ENCODE results near the gene PVR. TPM values are rescaled to one million over a fixed set of nuclear protein-coding genes. Genes with fewer than 3 reads are reported as not detected.

PVR gene
- total RNA-seq, 1 experiment from 2014 or later = 47.7 TPM

GRCh38 chr19:44686896-44687295 is 43.2 kb downstream of the PVR start:
- TF ChIP-seq TCF7L2 (IDR thresholded peaks at IDR 0.05; ENCODE audit: low read depth, low read length) = no peak
- TF ChIP-seq, protein P1, sequence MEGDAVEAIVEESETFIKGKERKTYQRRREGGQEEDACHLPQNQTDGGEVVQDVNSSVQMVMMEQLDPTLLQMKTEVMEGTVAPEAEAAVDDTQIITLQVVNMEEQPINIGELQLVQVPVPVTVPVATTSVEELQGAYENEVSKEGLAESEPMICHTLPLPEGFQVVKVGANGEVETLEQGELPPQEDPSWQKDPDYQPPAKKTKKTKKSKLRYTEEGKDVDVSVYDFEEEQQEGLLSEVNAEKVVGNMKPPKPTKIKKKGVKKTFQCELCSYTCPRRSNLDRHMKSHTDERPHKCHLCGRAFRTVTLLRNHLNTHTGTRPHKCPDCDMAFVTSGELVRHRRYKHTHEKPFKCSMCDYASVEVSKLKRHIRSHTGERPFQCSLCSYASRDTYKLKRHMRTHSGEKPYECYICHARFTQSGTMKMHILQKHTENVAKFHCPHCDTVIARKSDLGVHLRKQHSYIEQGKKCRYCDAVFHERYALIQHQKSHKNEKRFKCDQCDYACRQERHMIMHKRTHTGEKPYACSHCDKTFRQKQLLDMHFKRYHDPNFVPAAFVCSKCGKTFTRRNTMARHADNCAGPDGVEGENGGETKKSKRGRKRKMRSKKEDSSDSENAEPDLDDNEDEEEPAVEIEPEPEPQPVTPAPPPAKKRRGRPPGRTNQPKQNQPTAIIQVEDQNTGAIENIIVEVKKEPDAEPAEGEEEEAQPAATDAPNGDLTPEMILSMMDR (IDR thresholded peaks at IDR 0.05) = no peak
- TF ChIP-seq SIN3A (IDR thresholded peaks at IDR 0.05; ENCODE audit: borderline replicate concordance, insufficient read depth, low read depth, low read length) = no peak
- TF ChIP-seq REST (IDR thresholded peaks at IDR 0.05; ENCODE audit: insufficient read depth in 1 of 2, low read depth in 2 of 2, low read length in 1 of 2) = no peak
- no peak for TF ChIP-seq POLR2AphosphoS5 (IDR thresholded peaks at IDR 0.05; ENCODE audit: low read depth, low read length)
- Histone ChIP-seq H3K27me3 (ENCODE audit: control insufficient read depth, insufficient read depth, low read length) (no peaks in the 10 kb centered on the region), H3K27ac (ENCODE audit: low read length) (no peak overlapping the region), H3K9me3 (ENCODE audit: control insufficient read depth, insufficient read depth, low read depth, low read length) (no peaks in the 10 kb centered on the region), H3K4me1 (ENCODE audit: control insufficient read depth, insufficient read depth, low read length) (peaks cover 9% of the 10 kb centered on the region), H3K36me3 (ENCODE audit: control insufficient read depth, insufficient read depth, low read length) (no peaks in the 10 kb centered on the region), H3K4me3 (ENCODE audit: low read depth in 2 of 2, low read length in 2 of 2) (no peak overlapping the region)
- BruUV-seq (replicated peaks) = no TSS peak
- in situ Hi-C loops (cut with HindIII; ENCODE audit: low pct_unique_long_range_greater_than_20kb, low sequenced_read_pairs) = no loop called here
- DNase-seq (ENCODE audit: low read depth, low spot score) (no peak), ATAC-seq (no peak)
- ChIA-PET CTCF (no interaction called here), POLR2A (no interaction called here)
- intact Hi-C loops (cut with micrococcal nuclease; ENCODE audit: unreplicated experiment) = loop anchor here (5.0 kb wide), 1 partner anchor 35 kb away; no protein-coding TSS in a partner anchor

DNA sequence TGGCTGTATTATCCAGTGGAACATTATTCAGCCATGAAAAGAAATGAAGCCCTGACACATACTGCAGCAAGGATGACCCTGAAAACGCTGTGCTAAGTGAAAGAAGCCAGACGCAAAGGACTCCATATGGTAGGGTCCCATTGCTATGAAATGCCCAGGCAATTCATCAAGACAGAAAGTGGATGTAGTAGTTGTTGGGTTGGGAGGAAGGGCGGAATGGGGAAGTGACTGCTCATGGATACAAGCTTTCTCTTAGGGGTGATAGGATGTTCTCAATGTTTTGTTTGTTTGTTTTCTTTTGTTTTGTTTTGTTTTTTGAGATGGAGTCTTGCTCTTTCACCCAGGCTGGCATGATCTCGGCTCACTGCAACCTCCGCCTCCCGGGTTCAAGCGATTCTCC is 44.2 kb downstream of the PVR start:
- ATAC-seq = no peak
- TF ChIP-seq POLR2AphosphoS5 (IDR thresholded peaks at IDR 0.05; ENCODE audit: low read depth, low read length) (no peak), REST (IDR thresholded peaks at IDR 0.05; ENCODE audit: insufficient read depth in 1 of 2, low read depth in 2 of 2, low read length in 1 of 2) (no peak), SIN3A (IDR thresholded peaks at IDR 0.05; ENCODE audit: borderline replicate concordance, insufficient read depth, low read depth, low read length) (no peak), TCF7L2 (IDR thresholded peaks at IDR 0.05; ENCODE audit: low read depth, low read length) (no peak)
- TF ChIP-seq, protein P1 (IDR thresholded peaks at IDR 0.05) = no peak

More for the DNA sequence above, 44.2 kb downstream of the PVR start:
- no peaks in the 10 kb centered on the region for H3K36me3 ChIP-seq (ENCODE audit: control insufficient read depth, insufficient read depth, low read length)
- no peak for DNase-seq (ENCODE audit: low read depth, low spot score)
- peaks cover 19% of the 10 kb centered on the region for H3K4me1 ChIP-seq (ENCODE audit: control insufficient read depth, insufficient read depth, low read length)
- H3K27ac ChIP-seq (ENCODE audit: low read length) = no peak overlapping the region
- ChIA-PET CTCF (no interaction called here), POLR2A (no interaction called here)
- H3K4me3 ChIP-seq (ENCODE audit: low read depth in 2 of 2, low read length in 2 of 2) = no peak overlapping the region
- in situ Hi-C loops (cut with HindIII; ENCODE audit: low pct_unique_long_range_greater_than_20kb, low sequenced_read_pairs) (no loop called here), intact Hi-C loops (cut with micrococcal nuclease; ENCODE audit: unreplicated experiment) (loop anchor here (2.0 to 5.0 kb wide), 2 partner anchors 34 to 83 kb away; no protein-coding TSS in a partner anchor)
- H3K9me3 ChIP-seq (ENCODE audit: control insufficient read depth, insufficient read depth, low read depth, low read length) = no peaks in the 10 kb centered on the region
- H3K27me3 ChIP-seq (ENCODE audit: control insufficient read depth, insufficient read depth, low read length) = no peaks in the 10 kb centered on the region
- no TSS peak for BruUV-seq (replicated peaks)

All from Panc1 (cell line).